Tibial artery (tissue), 4 donors: ENCODE measurements around the gene ELK1.

ENCODE experiments used
- DNase-seq, 2 donors: peaks; one replicate each; pipeline ENCODE4 v3.0.0-alpha.2; 2019
- H3K27ac ChIP-seq, 2 donors: fragments of 200-600 bp; sonication (generic) in 1 of 2; 1 replicate in 1 of 2; 2 replicates in 1 of 2; pipeline ENCODE4 v1.5.1; 2018 to 2019; ENCODE audit warnings: mild to moderate bottlenecking in 1 of 2
- H3K27me3 ChIP-seq, 2 donors: fragments of 200-600 bp; sonication (generic) in 1 of 2; one replicate each; pipeline versions ENCODE4 v1.5.1 to v1.6.0; 2016 to 2019
- H3K36me3 ChIP-seq, 3 donors: fragments of 200-600 bp; sonication (generic) in 2 of 3; one replicate each; pipeline ENCODE4 v1.5.1; 2016 to 2019; ENCODE audit warnings: mild to moderate bottlenecking in 2 of 3
- H3K4me1 ChIP-seq, 4 donors: fragments of 200-600 bp; sonication (generic) in 2 of 4; 1 replicate in 3 of 4; 2 replicates in 1 of 4; pipeline ENCODE4 v1.5.1; 2016 to 2019
- H3K4me3 ChIP-seq, 2 donors: fragments of 200-600 bp; sonication (generic) in 1 of 2; 1 replicate in 1 of 2; 2 replicates in 1 of 2; pipeline ENCODE4 v1.5.1; 2018 to 2019; ENCODE audit warnings: mild to moderate bottlenecking in 2 of 2
- H3K9me3 ChIP-seq, 3 donors: fragments of 200-600 bp; sonication (generic) in 1 of 3; one replicate each; pipeline ENCODE4 v1.5.1; 2016 to 2019
- intact Hi-C: fragments of 100-400 bp; cut with DNase I; formaldehyde crosslinking; loops from one replicate; pipeline ENCODE4 v1.15.0; 2023; ENCODE audit warnings: low total_unique reads
- TF ChIP-seq, protein P1 (sequence below), 2 experiments: fragments of 200-600 bp in 1 of 2; fragments of 450-650 bp in 1 of 2; IDR thresholded peaks; one replicate each; pipeline ENCODE4 v1.5.1; 2017 to 2019; ENCODE audit warnings: antibody characterized with exemption in 2 of 2, mild to moderate bottlenecking in 1 of 2, moderate library complexity in 1 of 2

ELK1 gene

GRCh38 chrX:47661539-47661938 is 11.2 kb upstream of the ELK1 start:
- TF ChIP-seq, protein P1, sequence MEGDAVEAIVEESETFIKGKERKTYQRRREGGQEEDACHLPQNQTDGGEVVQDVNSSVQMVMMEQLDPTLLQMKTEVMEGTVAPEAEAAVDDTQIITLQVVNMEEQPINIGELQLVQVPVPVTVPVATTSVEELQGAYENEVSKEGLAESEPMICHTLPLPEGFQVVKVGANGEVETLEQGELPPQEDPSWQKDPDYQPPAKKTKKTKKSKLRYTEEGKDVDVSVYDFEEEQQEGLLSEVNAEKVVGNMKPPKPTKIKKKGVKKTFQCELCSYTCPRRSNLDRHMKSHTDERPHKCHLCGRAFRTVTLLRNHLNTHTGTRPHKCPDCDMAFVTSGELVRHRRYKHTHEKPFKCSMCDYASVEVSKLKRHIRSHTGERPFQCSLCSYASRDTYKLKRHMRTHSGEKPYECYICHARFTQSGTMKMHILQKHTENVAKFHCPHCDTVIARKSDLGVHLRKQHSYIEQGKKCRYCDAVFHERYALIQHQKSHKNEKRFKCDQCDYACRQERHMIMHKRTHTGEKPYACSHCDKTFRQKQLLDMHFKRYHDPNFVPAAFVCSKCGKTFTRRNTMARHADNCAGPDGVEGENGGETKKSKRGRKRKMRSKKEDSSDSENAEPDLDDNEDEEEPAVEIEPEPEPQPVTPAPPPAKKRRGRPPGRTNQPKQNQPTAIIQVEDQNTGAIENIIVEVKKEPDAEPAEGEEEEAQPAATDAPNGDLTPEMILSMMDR (IDR thresholded peaks at IDR 0.05), result no peak

GRCh38 chrX:47659421-47659726 is 9.0 kb upstream of the ELK1 start:
- Histone ChIP-seq H3K36me3 (peaks cover 10 to 31% (median 12%) of the 10 kb centered on the region in 3 donors), H3K9me3 (no peaks in the 10 kb centered on the region), H3K27ac (peak overlapping the region; percentile 93), H3K4me3 (peak overlapping the region; percentile 65 to 67), H3K27me3 (no peaks in the 10 kb centered on the region), H3K4me1 (peaks cover 0 to 10% (median 4%) of the 10 kb centered on the region in 4 donors)
- no peak for DNase-seq
- TF ChIP-seq, protein P1 (IDR thresholded peaks at IDR 0.05), result no peak
- intact Hi-C loops, result no loop called here

More at GRCh38 chrX:47661539-47661938, 11.2 kb upstream of the ELK1 start:
- no peak overlapping the region for H3K4me3 ChIP-seq
- DNase-seq, result no peak
- no peaks in the 10 kb centered on the region for H3K9me3 ChIP-seq
- peaks cover 0 to 10% (median 4%) of the 10 kb centered on the region in 4 donors for H3K4me1 ChIP-seq
- intact Hi-C loops, result no loop called here
- peaks cover 4 to 12% (median 5%) of the 10 kb centered on the region in 3 donors for H3K36me3 ChIP-seq
- no peak overlapping the region for H3K27ac ChIP-seq
- H3K27me3 ChIP-seq, result no peaks in the 10 kb centered on the region

GRCh38 chrX:47658684-47659420 is 8.5 kb upstream of the ELK1 start, which contains the start of gene UXT:
UXT (minus strand) TSS chrX:47659180; CDS start chrX:47658927, 253 bp downstream.
- peaks cover 10 to 36% (median 12%) of the 10 kb centered on the region in 3 donors for H3K36me3 ChIP-seq
- peak within 1 kb of the TSS; percentile 93 for H3K27ac ChIP-seq
- H3K4me3 ChIP-seq, result peak within 1 kb of the TSS; percentile 65 to 67
- intact Hi-C loops, result no loop called here
- H3K4me1 ChIP-seq, result peaks cover 0 to 10% (median 4%) of the 10 kb centered on the region in 4 donors
- TF ChIP-seq, protein P1 (IDR thresholded peaks at IDR 0.05), result no peak
- no peaks in the 10 kb centered on the region for H3K27me3 ChIP-seq
- DNase-seq, result peak; percentile 90 to 96
- H3K9me3 ChIP-seq, result no peaks in the 10 kb centered on the region

GRCh38 chrX:47658301-47658683 is 7.9 kb upstream of the ELK1 start:
- peaks cover 10 to 42% (median 12%) of the 10 kb centered on the region in 3 donors for H3K36me3 ChIP-seq
- TF ChIP-seq, protein P1 (IDR thresholded peaks at IDR 0.05), result no peak
- peaks cover 0 to 10% (median 4%) of the 10 kb centered on the region in 4 donors for H3K4me1 ChIP-seq
- no peak for DNase-seq
- no peaks in the 10 kb centered on the region for H3K27me3 ChIP-seq
- peak overlapping the region; percentile 65 to 67 for H3K4me3 ChIP-seq
- intact Hi-C loops, result no loop called here
- H3K9me3 ChIP-seq, result no peaks in the 10 kb centered on the region
- peak overlapping the region; percentile 93 for H3K27ac ChIP-seq

GRCh38 chrX:47651043-47651905 is 911 bp upstream of the ELK1 start:
- no peak for DNase-seq
- intact Hi-C loops, result no loop called here
- H3K4me3 ChIP-seq, result peak overlapping the region; percentile 38 to 81

More at GRCh38 chrX:47651043-47651905, 911 bp upstream of the ELK1 start:
- H3K27ac ChIP-seq, result peak overlapping the region; percentile 76 to 90
- no peaks in the 10 kb centered on the region for H3K27me3 ChIP-seq
- TF ChIP-seq, protein P1 (IDR thresholded peaks at IDR 0.05), result no peak
- peaks cover 0 to 24% (median 11%) of the 10 kb centered on the region in 4 donors for H3K4me1 ChIP-seq
- H3K36me3 ChIP-seq, result peaks cover 4 to 30% (median 5%) of the 10 kb centered on the region in 3 donors
- H3K9me3 ChIP-seq, result no peaks in the 10 kb centered on the region
